IMR-90 (cell line): ENCODE results near the gene CDK14. TPM values are rescaled to one million over a fixed set of nuclear protein-coding genes. Genes with fewer than 3 reads are reported as not detected.
A peak's percentile ranks its signal among the peaks of the same experiment; 100 is the strongest.

Experiments
- ATAC-seq: fragments of 200-7000 bp; cut with Tn5 transposase; 2 replicates; pipeline ENCODE4 v1.9.1; 2020; ENCODE audit warnings: low read depth, mild to moderate bottlenecking, moderate library complexity
- BruUV-seq: library from RNA; stranded (reverse); fragments of 400-500 nt; replicated peaks from 2 replicates; lab custom pipeline; 2021; lab: Mats Ljungman, UMichigan
- CTCF ChIA-PET: fragments of 300-600 bp; formaldehyde crosslinking; extraction: SDS; loops from one replicate; lab custom pipeline; 2021; ENCODE audit warnings: antibody characterized with exemption; lab: Yijun Ruan, JAX
- POLR2A ChIA-PET: fragments of 300-600 bp; sonication (Branson Sonifier 250); formaldehyde crosslinking; loops from one replicate; lab custom pipeline; 2022; ENCODE audit warnings: antibody characterized with exemption; ENCODE audit not compliant: unreplicated experiment; lab: Charles Lee
- DNase-seq: peaks from one replicate; pipeline ENCODE4 v3.0.0; 2013
- H2AFZ ChIP-seq: replicated peaks from 2 replicates; pipeline ENCODE3; 2013; ENCODE audit warnings: low read length, mild to moderate bottlenecking; ENCODE audit not compliant: poor library complexity
- H2AK5ac ChIP-seq: 2 replicates; pipeline ENCODE4 v1.6.1; 2013; ENCODE audit warnings: low read depth, low read length, inconsistent platforms
- H2AK9ac ChIP-seq: replicated peaks from 2 replicates; pipeline ENCODE3; 2013; ENCODE audit warnings: mild to moderate bottlenecking, low read depth, low read length, moderate library complexity; ENCODE audit not compliant: poor library complexity
- H2BK120ac ChIP-seq: 2 replicates; pipeline ENCODE4 v1.6.1; 2013; ENCODE audit warnings: low read depth, low read length, inconsistent platforms
- H2BK15ac ChIP-seq: 3 replicates; pipeline ENCODE4 v1.6.1; 2013; ENCODE audit warnings: low read depth, low read length, inconsistent platforms
- H2BK20ac ChIP-seq: 2 replicates; pipeline ENCODE4 v1.6.1; 2013; ENCODE audit warnings: low read depth, mild to moderate bottlenecking, inconsistent platforms, low read length, moderate library complexity
- H2BK5ac ChIP-seq: 2 replicates; pipeline ENCODE4 v1.6.1; 2013; ENCODE audit warnings: mild to moderate bottlenecking, low read depth, low read length, inconsistent platforms; ENCODE audit not compliant: poor library complexity, severe bottlenecking
- H3K14ac ChIP-seq: replicated peaks from 2 replicates; pipeline ENCODE4 v1.6.1; 2013; ENCODE audit warnings: low read depth, low read length, inconsistent platforms
- H3K18ac ChIP-seq: 2 replicates; pipeline ENCODE4 v1.6.1; 2013; ENCODE audit warnings: low read depth, low read length, control low read depth
- H3K23ac ChIP-seq: 2 replicates; pipeline ENCODE4 v1.6.1; 2013; ENCODE audit warnings: low read depth, low read length, inconsistent platforms
- H3K27ac ChIP-seq: 2 replicates; pipeline ENCODE4 v1.5.1; 2013; ENCODE audit warnings: mild to moderate bottlenecking, control low read depth, low read length; ENCODE audit not compliant: insufficient read depth
- H3K27me3 ChIP-seq: 2 replicates; pipeline ENCODE4 v1.6.1; 2013; ENCODE audit warnings: low read length; ENCODE audit not compliant: control insufficient read depth, insufficient read depth
- H3K36me3 ChIP-seq: 2 replicates; pipeline ENCODE4 v1.6.1; 2013; ENCODE audit warnings: low read length, mixed read lengths; ENCODE audit not compliant: control insufficient read depth, insufficient read depth
- H3K4ac ChIP-seq: 2 replicates; pipeline ENCODE4 v1.6.1; 2013; ENCODE audit warnings: low read depth, low read length, inconsistent platforms
- H3K4me1 ChIP-seq: 2 replicates; pipeline ENCODE4 v1.6.1; 2013; ENCODE audit warnings: low read length, mixed read lengths; ENCODE audit not compliant: control insufficient read depth, insufficient read depth
- H3K4me2 ChIP-seq: 2 replicates; pipeline ENCODE4 v1.6.1; 2013; ENCODE audit warnings: low read depth, mild to moderate bottlenecking, control low read depth, low read length, moderate library complexity
- H3K4me3 ChIP-seq: 2 replicates; pipeline ENCODE4 v1.5.1; 2013; ENCODE audit warnings: low read depth, mild to moderate bottlenecking, control low read depth, low read length, moderate library complexity; ENCODE audit not compliant: insufficient read depth
- H3K56ac ChIP-seq: 2 replicates; pipeline ENCODE4 v1.6.1; 2013; ENCODE audit warnings: low read length, inconsistent platforms; ENCODE audit not compliant: insufficient read depth; ENCODE audit errors: extremely low read depth
- H3K79me1 ChIP-seq, 2 experiments: 2 replicates each; pipeline ENCODE4 v1.6.1; 2013; ENCODE audit warnings: low read length in 2 of 2, inconsistent platforms in 1 of 2, low read depth in 1 of 2
- H3K9ac ChIP-seq: 2 replicates; pipeline ENCODE4 v1.6.1; 2013; ENCODE audit warnings: low read depth, low read length, control low read depth
- H3K9me1 ChIP-seq: 2 replicates; pipeline ENCODE4 v1.6.1; 2013; ENCODE audit warnings: low read length, inconsistent platforms; ENCODE audit not compliant: insufficient read depth
- H3K9me3 ChIP-seq: 2 replicates; pipeline ENCODE4 v1.6.1; 2013; ENCODE audit warnings: low read length; ENCODE audit not compliant: control insufficient read depth, insufficient read depth
- H4K20me1 ChIP-seq: 2 replicates; pipeline ENCODE4 v1.6.1; 2013; ENCODE audit warnings: low read length, inconsistent platforms; ENCODE audit not compliant: insufficient read depth
- H4K5ac ChIP-seq: 2 replicates; pipeline ENCODE4 v1.6.1; 2013; ENCODE audit warnings: mild to moderate bottlenecking, low read depth, low read length, control low read depth
- H4K8ac ChIP-seq, 2 experiments: 2 replicates each; pipeline ENCODE4 v1.6.1; 2013; ENCODE audit warnings: low read depth in 2 of 2, low read length in 2 of 2, control low read depth in 1 of 2, inconsistent platforms in 1 of 2
- H4K91ac ChIP-seq: 2 replicates; pipeline ENCODE4 v1.6.1; 2013; ENCODE audit warnings: low read depth, low read length, inconsistent platforms; ENCODE audit not compliant: insufficient read depth
- CEBPB ChIP-seq: IDR thresholded peaks from 2 replicates; pipeline ENCODE4 v1.6.1; 2012; ENCODE audit warnings: low read depth, low read length, improper control_type of control experiment
- ELK1 ChIP-seq: fragments of 150-350 bp; IDR thresholded peaks from 2 replicates; pipeline ENCODE4 v1.6.1; 2016; ENCODE audit warnings: low read depth, mild to moderate bottlenecking, low read length, moderate library complexity, borderline replicate concordance
- MAZ ChIP-seq: IDR thresholded peaks from 2 replicates; pipeline ENCODE4 v1.6.1; 2012; ENCODE audit warnings: low read depth, mild to moderate bottlenecking, low read length, improper control_type of control experiment, moderate library complexity, borderline replicate concordance
- WGBS, 2 experiments: methylation state at CpG; one replicate each; pipeline versions ENCODE4 v1.1.5 to v1.1.7; 2013; ENCODE audit warnings: missing lambda C conversion rate in 2 of 2; ENCODE audit not compliant: insufficient read length in 1 of 2; ENCODE audit errors: extremely low coverage in 2 of 2; 5-methylcytosine and 5-hydroxymethylcytosine counted together
- dilution Hi-C: fragments of 300-500 bp; cut with HindIII; formaldehyde crosslinking; loops from one replicate; pipeline ENCODE4 v1.14.3; 2018; ENCODE audit warnings: low sequenced_read_pairs; ENCODE audit not compliant: unreplicated experiment
- in situ Hi-C: fragments of 300-500 bp; cut with MboI; formaldehyde crosslinking; loops from 3 replicates; pipeline ENCODE4 v1.14.3; 2019; ENCODE audit warnings: low sequenced_read_pairs, inconsistent platforms, mixed read lengths
- intact Hi-C: fragments of 100-400 bp; cut with micrococcal nuclease; formaldehyde crosslinking; loops from 2 replicates; pipeline ENCODE4 v1.10.0; 2022
- polyA plus RNA-seq, 3 experiments: library from polyadenylated mRNA; depleted of rRNA; stranded (reverse); fragments of >200 nt; gene quantifications; 2 replicates each; pipeline ENCODE4 v1.2.3, GENCODE V29; 2012; ENCODE audit warnings: low replicate concordance in 1 of 3
- total RNA-seq: library from RNA; depleted of rRNA; stranded (reverse); fragments of >200 nt; gene quantifications from 2 replicates; pipeline ENCODE4 v1.2.3, GENCODE V29; 2012

The CDK14 gene
- total and polyA plus RNA-seq, 2 of the 4 experiments (the other 2 are of a cell fraction) = 10.1 to 29.6 TPM

GRCh38 chr7:90648107-90648506 is 52.0 kb downstream of the CDK14 start:
- Histone ChIP-seq H3K18ac (no peak overlapping the region), H3K4me1 (no peaks in the 10 kb centered on the region), H2BK15ac (no peak overlapping the region), H3K27ac (no peak overlapping the region), H2AFZ (no peak overlapping the region), H3K9me1 (0 out of 2 replicates have a peak, but pooled peaks cover 2% of the 10 kb centered on the region), H4K91ac (no peak overlapping the region), H2BK20ac (no peak overlapping the region), H2AK5ac (no peak overlapping the region; the same call in 1 of the 2 replicates), H3K56ac (no peak overlapping the region), H3K4ac (no peak overlapping the region), H4K20me1 (no peaks in the 10 kb centered on the region; the same call in 1 of the 2 replicates), H3K79me1 (peaks cover 13 to 23% of the 10 kb centered on the region in 2 experiments), H2BK120ac (no peak overlapping the region), H3K9ac (no peak overlapping the region), H3K23ac (no peak overlapping the region), H2AK9ac (no peak overlapping the region), H4K5ac (no peak overlapping the region), H3K36me3 (no peaks in the 10 kb centered on the region), H3K14ac (no peak overlapping the region), H4K8ac (no peak overlapping the region), H3K4me2 (no peak overlapping the region), H3K4me3 (no peak overlapping the region), H3K9me3 (no peaks in the 10 kb centered on the region), H2BK5ac (no peak overlapping the region), H3K27me3 (no peaks in the 10 kb centered on the region)
- intact Hi-C loops = no loop called here
- ATAC-seq (no peak), DNase-seq (no peak)
- in situ Hi-C loops = no loop called here
- TF ChIP-seq MAZ (no peak), ELK1 (no peak), CEBPB (0 out of 2 replicates have a peak, but pooled peaks have one; percentile 7)
- BruUV-seq = no TSS peak
- ChIA-PET CTCF (no interaction called here), POLR2A (interaction anchor here (0.6 kb wide), 1 partner anchor 26 kb away, joined by 4 read pairs; no protein-coding TSS in a partner anchor)
- dilution Hi-C loops = no loop called here
- 100% methylated on average over 2 of the region's 2 CpGs; no CpG with 5 or more reads in 1 of the 2 experiments for WGBS, 2 experiments
